HG02852 (cell line): ENCODE results near the gene KCNQ2.
"Not testable (repeated sequence)": the region's sequence is repeated elsewhere in the genome, so short reads cannot be mapped to it uniquely, and the experiment has no call there.

Experiments used
- ATAC-seq: cut with Tn5 transposase; IDR thresholded peaks from one replicate; pipeline ENCODE4 v1.9.1; 2021; ENCODE audit warnings: mild to moderate bottlenecking, moderate library complexity; ENCODE audit not compliant: unreplicated experiment

Gene KCNQ2

DNA sequence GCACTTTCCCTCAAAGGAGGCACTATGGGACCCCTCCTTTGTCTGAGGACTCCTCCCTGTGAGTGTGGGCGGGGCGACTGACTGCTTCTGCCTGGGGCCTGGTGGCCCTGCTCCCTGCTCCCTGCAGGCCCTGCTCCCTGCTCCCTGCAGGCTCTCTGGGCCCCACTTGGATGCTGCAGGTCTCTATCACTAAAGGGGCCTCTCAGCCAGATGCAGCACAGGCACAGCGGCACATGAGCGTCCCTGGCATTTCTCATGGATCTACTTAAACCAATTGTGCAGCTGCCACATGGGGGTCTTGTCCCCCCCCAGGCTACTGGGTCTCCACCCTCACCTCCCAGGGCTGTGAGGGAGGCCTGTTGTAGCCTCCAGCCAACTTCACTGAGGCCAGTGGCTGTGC is 18.6 kb upstream of the KCNQ2 start:
- no peak for ATAC-seq

DNA sequence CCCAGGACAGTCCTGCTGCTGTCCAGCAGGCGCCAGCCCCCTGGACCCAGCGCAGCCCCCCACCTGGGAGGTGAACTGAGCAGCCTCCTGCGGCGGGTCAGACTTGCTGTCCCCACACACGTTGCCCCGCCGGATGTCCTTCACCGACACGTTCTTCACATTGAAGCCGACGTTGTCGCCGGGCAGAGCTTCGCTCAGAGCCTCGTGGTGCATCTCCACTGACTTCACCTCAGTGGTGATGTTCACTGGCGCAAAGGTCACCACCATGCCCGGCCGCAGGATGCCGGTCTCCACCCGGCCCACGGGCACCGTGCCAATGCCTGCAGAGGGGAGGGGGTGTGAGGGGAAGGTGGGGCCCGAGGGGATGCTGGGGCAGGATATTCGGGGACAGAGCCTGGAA is 18.0 kb upstream of the KCNQ2 start:
- ATAC-seq = no peak

DNA sequence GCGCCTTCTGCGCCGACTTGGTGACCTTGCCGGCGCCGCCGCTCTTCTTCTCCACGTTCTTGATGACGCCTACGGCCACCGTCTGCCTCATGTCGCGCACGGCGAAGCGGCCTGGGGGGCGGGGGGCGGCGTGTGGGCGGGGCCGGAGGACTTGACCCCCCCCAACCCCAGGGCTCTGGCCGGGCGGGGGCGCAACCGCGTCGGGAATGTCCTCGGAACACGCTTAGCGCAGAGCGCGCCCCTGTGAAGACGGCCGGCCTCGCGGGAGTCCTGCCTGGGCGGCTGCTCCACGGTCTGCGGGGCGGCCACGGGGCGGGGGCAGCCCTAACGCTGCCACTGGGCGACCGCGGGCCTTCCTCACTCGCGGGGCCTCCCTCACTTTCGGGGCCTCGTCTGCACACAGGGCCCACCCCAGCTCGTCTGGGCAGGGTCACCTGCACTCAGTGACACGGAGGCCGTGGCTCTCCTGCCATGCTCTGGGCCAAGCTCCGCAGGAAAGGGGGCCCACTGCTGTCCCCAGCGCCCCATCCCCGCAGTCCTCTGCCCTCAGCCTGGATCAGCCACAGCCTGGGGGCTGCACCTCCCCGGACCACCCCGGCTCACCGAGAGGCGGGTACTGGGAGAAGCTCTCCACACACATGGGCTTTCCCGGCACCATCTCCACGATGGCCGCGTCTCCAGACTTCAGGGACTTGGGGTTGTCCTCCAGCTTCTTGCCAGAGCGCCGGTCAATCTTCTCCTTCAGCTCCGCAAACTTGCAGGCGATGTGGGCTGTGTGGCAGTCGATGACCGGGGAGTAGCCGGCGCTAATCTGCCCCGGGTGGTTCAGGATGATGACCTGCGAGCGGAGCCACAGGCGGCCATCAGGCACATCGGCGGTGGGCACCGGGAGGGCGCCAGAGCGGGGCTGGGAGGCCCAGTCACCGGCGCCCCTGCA is 16.1 kb upstream of the KCNQ2 start:
- no peak for ATAC-seq

DNA sequence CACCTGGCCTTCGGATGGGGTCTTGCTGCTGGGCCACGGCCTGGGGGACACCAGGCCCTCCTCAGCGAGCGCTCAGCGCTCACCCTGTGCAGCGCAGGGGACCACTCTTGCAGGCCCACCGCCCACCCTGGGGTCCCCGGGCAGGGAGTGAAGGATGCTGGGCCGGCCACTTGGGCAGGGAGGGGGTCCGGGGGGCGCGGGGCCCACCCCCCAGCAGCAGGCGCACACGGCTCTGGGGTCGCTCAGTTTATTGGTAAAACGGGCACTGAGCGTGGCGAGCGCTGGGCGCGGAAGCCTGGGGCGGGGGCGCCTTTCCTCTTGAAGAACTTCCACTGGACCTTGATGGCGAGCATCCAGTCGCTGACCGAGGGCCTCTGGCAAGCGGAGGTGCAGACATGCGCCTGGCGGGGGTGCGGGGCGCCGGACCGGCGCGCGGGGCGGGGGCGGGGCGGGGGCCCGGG is 15.4 kb upstream of the KCNQ2 start:
- no peak for ATAC-seq

DNA sequence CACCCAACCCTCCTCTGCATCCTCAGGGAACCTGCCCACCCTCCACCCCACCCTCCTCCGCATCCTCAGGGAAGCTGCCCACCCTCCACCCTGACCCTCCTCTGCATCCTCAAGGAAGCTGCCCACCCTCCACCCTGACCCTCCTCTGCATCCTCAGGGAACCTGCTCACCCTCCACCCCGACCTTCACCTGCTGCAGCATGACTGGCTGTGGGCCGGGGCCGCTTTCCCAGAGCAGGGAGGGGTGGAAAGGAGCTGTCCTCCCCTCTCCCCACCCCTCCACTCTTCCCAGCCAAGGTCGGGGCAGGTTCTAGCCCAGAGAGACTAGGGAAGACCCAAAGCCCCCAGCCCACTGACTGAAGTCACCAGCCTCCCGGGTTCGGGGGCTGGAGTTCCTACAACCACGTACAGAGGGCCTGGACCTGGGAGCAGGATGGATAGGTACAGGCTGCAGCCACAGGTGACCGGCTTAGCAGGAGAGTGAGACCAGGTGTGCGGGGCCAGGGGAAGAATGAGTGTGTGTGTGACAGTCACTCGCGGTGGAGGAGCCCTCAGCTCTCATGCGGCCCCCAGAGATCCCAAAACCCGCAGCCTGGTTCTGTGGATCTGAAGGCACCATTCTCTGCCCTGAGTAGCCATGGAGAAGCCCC is 14.8 kb upstream of the KCNQ2 start:
- no peak for ATAC-seq

DNA sequence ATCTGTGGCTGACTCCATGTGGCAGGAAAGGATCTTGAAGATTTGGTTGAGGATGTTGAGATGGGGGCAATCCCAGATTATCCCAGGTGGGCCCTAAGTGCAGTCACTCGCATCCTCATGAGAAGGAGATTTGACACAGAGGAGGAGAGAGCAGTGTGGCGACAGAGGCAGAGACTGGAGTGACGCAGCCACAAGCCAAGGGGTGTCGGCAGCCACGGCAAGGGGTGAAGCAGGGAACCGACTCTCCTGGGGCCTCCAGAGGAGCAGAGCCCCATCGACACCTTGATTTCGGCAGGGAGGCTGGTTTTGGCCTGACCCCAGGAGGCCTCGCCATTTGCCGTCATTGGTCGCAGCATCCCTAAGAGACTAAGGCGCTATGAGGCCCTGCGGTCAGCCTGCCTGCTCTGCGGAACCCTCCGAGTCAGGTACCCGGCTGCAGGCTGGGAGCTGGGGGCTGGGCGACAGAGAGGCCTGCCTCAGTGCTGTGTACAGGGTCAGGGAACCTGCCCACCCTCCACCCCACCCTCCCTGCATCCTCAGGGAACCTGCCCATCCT is 13.9 kb upstream of the KCNQ2 start:
- ATAC-seq = no peak

DNA sequence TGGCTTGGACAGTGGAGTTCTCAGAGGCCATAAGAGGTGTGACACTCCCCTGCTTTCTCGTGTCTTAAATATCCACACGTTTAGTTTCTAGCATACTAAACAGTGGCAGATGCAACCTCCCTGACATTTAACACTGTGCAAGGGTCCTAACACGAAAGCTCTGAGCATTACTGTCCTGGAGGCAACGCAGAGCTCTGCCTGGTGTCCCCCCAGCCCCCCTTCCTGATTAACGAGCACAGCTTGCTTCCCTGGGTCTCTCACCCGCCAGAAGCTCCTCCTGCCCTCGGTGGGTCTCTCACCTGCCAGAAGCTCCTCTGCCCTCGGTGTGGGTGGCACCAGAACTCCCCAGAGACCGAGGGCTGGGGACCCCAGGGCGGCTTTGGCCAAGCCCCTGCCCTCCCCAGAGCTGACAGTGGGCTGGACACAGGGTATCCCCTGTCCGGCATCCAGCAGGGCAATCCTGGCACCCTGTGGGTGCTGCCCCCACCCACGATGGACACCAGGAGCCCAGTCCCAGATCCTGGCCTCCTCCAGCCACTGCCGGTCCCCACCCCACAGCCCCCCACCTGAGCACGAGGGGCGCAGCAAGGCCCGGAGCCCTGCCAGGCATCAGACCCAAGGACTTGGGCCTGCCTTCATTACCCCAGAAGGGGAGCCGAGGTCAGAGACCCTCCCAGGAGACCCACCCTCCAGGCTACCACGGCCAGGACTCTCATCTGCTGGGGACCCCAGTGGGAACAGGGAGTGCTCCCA is 12.4 kb upstream of the KCNQ2 start:
- ATAC-seq = no peak

DNA sequence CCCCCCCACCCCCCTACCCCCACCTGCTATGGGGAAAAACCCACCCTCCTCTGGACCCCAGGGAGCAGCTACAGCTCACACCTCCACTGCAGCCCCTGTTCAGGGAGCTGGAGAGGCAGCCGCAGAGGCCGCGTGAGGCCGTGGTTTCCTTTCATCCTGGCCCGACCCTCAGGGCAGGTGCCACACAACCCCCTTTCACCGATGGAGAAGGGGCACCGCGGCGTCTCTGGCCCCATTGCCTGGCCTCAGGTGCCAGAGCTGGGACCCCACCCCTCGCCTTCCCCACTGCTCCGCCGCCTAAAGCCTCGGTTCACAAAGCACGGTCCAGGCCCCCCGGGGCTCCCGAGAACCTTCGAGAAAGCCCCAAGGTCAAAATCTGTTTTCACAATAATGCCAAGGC is 11.8 kb upstream of the KCNQ2 start:
- no peak for ATAC-seq

DNA sequence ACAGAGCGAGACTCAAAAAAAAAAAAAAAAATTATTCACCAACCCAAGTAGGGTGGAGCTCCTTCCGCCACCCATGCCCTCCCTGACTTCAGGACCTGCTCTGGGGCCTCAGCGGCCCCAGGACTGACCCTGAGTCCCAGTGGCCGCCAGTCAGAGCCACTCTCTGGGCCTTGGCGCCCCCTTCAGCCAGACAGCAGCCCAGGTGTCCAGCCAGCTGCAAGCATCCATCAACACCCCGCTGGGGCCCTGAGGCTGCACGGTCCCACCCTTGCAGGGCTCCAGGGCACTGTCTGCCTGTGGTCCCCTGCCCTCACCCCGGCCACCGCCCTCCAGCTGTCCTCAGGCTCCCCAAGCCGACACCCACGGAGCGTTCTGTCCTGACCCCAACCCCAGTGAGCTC is 11.4 kb upstream of the KCNQ2 start:
- no peak for ATAC-seq

DNA sequence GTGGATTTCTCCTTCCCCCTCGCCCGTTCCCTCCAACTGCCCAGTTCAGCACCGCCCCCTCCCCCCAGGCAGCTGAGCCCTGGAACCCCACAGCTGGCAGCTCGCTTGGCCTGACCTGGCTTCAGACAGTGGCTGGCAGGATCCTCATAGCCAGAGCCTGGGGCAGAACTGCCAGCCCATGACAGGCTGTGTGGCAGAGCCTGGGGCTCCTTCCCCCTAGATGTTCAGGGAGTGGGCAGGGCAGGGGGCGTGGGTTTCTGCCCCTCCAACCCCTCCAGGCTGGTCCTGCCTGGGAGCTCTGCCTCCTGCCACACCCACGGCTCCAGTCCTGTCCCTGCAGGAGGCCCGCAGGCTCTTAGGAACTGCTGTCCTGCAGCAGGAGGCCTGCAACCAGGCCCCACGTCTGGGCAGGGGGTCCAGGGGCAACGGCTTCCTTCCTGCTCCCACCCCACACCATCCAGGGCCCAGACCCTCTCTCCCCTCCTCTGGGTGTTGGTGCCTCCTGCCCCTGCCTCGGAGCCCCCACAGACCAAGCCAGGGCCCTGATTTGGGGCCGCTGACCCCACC is 9.6 kb upstream of the KCNQ2 start:
- no peak for ATAC-seq

DNA sequence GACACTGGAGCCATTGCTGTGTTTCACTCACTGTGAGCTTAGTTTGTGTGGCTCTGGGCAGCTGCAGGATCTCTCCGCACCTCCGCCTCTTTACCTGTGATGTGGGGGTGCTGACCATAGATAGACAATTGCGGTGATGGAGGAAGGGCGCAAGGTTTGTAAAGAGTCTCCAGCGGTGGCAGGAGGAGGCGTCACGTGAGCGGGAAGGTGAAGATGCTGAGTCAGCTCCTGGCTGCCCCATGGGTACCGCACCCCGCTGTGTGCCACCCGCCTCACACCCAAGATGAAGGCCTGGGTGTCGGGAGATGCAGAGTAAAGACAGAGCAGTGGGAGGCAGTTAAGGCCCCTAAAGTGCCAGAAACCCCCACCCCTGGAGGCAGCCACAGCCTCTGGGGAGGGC is 9.0 kb upstream of the KCNQ2 start:
- no peak for ATAC-seq

DNA sequence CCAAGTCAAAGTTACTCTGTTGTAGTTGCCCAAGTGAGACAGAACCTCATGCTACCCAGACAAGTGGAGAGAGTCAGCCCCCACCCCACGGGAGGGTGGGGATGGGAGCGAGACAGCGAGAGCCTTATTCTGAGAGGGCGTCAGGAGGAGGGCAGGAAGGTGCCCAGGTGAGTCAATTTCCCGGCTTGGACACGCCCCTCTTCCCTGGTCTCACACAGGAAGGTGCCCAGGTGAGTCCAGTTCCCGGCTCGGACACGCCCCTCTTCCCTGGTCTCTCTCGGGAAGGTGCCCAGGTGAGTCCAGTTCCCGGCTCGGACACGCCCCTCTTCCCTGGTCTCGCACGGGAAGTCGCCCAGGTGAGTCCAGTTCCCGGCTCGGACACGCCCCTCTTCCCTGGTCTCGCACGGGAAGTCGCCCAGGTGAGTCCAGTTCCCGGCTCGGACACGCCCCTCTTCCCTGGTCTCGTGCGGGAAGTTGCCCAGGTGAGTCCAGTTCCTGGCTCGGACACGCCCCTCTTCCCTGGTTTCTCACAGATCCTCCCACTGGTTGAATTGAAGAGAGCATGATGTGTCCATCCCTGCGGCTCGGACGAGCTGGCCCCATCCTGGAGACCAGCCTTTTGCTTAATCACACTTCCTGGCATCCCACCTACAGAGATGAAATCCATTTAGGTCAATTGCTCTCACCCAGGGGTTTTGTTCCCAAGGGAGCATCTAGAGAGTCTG is 7.4 kb upstream of the KCNQ2 start:
- not testable (repeated sequence) for ATAC-seq

DNA sequence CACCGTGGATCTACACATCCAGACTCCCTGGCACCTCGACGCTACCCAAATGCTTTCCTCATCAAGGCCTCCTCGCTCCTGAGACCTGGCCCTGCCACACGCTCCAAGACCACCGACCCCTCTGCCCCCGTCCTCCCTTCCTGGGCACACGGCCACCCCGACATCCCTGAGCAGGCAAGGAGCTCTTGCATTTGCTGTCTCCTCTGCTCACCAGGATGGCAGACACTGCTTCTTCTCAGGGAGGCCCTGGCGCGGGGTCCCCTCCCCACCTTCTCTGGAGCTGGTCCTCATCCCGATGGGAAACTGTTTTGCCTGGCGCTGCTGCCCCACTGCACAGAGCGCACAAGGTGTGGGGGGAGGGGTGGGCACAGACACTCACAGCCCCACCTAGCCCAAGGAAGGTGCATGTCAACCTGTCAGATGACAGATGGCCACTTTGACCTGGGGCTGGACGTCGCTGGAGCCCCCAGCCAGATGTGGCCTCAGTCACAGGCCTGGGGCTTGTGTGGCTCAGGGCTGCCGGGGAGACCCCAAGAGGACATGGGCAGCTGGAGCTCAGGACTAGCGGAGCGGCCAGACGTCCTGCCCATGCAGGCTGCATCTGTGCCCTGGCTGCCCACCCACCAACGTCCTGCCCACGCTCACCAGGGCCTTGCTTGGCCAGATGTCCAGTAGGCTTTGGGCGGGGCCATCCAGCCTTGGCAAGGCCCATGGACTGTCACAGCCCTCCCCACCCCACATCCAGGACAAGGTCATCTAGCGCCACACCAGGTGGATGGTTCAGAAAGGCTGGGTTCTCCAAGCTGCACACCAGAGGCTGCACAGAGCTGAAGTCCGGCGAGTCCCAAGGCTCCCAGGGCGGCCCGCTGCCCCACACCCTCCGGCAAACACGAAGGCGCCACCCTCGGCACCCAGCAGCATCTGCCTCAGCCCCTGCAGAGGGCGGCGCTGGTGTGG is 6.2 kb upstream of the KCNQ2 start:
- ATAC-seq = no peak

DNA sequence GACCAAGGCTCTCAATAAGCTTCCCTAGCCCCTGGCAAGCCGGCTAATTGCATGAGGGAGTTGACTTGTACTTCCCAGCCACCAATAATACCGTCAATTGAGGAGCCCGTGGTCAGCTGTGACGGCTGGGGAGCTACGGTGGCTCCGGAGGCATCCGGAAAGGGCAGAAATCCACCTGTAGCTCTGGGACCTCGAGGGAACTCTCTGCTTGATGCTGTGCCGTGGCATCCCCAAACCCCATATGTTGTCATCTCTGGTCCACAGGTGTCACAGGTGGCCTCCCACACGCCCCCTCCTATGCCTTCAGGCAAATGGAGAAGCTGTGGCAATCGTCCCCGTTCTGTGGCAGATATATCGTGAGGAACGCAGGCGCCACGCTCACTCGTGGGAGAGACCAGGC is 5.5 kb upstream of the KCNQ2 start:
- no peak for ATAC-seq

DNA sequence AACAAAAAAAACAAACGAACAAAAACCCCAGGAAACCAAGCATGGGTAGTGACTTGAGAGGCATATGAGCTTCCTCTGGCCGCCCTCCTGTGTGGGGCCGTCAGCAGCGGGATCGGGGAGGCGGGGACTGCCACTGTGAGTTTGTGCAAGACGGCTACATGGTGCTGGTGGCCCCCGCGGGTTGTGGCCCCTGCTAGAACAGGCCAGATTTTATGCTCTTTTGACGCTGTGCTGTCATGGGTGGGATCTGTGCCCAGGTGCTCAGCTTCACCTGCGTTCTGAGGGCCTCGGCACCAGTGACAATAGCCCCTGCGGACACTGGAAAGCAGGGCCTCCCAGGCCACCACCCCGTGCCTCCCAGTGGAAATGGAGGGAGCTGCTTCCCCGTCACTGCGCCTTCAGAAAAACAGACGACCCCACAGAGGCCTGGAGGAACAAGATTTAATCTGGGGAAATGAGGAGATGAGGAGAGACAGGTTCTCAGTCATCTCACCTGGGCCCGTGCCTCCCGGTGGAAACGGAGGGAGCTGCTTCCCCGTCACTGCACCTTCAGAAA is 4.7 kb upstream of the KCNQ2 start:
- ATAC-seq = no peak

DNA sequence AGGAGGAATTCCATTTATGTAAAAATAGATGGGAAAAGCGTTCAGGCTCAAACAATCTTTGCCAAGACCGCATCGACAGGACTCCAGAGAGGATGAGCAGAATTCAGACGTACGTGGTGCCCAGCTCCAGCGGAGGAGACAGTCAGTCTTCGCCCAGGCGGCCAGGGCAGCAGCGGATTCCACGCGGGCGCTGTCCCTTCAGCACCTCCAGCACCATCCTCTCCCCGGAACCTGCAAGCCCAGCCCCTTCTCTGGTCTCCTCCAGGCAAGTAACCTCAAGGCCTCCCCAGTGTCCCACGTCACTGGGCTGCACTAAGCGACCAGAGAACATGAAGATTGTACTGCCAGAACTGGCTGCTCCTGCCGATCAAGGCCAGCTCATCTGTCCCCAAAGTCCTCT is 2.8 kb upstream of the KCNQ2 start:
- no peak for ATAC-seq

DNA sequence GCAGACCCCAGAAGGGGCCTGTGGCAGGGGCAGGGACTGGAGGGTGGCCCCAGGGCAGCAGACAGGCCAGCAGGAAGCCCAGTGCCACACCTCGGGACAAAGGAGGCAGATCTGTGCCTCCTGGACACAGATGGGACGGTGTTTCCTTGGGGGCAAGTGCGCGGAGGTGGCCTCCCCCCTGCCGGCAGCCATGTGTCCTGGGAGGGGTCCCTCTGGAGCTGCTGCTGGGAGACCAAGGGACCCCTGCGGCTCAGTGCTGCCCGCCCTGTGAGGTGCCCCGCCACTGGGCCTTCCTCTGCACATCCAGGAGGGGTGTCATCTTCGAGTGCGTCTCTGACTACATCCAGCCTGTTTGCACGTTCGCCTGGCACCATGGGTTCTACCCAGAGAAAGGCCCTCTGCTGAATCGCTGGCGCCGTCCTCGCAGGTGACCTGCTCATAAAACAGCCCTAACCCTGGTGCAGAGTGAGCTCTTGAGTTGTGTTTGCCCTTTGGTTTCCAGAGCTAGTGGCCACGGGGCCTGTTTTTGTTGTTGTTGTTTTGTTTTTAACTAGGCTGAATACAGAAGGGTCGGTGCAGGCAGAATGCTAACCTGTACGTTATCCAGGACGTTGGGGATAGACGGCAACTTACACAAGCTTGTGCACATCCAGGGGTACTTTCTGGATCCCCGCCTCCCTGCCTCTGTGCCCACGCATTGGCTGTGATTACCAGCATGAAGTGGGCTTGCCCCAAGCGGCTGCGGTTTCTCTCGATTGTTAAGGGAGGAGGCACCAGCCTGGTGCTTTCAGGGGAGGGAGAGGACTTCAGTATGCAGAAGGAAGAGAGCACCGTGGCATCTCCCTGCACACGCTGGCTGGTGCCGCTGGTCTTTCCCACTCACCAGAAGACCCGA is 1.3 kb upstream of the KCNQ2 start:
- no peak for ATAC-seq

DNA sequence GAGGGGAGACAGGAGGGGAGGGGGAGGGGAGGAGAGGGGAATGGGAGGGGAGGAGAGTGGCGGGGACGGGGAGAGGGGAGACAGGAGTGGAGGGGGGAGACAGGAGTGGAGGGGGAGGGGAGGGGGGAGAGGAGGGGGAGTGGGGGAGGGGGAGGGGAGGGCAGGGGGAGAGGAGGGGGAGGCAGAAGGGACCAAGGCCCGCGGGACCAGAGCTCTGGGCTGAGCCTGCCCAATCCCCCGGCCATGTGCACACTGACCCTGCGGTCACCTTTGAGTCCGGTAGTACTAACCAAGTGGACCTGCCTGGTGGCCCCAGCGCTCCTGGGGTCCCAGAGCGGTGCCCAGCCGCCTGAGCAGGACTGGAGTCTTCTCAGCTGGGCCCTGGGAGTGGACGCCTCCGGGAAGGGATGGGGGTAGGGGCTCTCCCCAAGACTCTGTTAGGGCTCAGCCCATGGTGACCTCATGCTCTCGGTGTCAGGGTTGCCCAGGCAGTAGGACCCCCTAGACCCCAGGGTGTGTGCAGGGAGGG is 471 bp upstream of the KCNQ2 start:
- ATAC-seq = no peak
